GM08714 (cell line): ENCODE measurements around the gene APOC3.
A peak's percentile ranks its signal among the peaks of the same experiment; 100 is the strongest.
"Not testable (repeated sequence)": the region's sequence is repeated elsewhere in the genome, so short reads cannot be mapped to it uniquely, and the experiment has no call there.

ENCODE experiments used
- H3K4me3 ChIP-seq: fragments of 200-500 bp; sonication (Bioruptor generic); 2 replicates; pipeline ENCODE4 v1.5.1; 2014; ENCODE audit warnings: mild to moderate bottlenecking, low read length, inconsistent platforms
- ZNF274 ChIP-seq: IDR thresholded peaks from 2 replicates; pipeline ENCODE4 v1.6.1; 2012; ENCODE audit warnings: mild to moderate bottlenecking, low read depth, low read length

APOC3 gene

DNA sequence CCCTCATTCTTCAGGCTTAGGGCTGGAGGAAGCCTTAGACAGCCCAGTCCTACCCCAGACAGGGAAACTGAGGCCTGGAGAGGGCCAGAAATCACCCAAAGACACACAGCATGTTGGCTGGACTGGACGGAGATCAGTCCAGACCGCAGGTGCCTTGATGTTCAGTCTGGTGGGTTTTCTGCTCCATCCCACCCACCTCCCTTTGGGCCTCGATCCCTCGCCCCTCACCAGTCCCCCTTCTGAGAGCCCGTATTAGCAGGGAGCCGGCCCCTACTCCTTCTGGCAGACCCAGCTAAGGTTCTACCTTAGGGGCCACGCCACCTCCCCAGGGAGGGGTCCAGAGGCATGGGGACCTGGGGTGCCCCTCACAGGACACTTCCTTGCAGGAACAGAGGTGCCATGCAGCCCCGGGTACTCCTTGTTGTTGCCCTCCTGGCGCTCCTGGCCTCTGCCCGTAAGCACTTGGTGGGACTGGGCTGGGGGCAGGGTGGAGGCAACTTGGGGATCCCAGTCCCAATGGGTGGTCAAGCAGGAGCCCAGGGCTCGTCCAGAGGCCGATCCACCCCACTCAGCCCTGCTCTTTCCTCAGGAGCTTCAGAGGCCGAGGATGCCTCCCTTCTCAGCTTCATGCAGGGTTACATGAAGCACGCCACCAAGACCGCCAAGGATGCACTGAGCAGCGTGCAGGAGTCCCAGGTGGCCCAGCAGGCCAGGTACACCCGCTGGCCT is 641 bp downstream of the APOC3 start:
- TF ChIP-seq ZNF274, result no peak
- H3K4me3 ChIP-seq, result no peak overlapping the region

DNA sequence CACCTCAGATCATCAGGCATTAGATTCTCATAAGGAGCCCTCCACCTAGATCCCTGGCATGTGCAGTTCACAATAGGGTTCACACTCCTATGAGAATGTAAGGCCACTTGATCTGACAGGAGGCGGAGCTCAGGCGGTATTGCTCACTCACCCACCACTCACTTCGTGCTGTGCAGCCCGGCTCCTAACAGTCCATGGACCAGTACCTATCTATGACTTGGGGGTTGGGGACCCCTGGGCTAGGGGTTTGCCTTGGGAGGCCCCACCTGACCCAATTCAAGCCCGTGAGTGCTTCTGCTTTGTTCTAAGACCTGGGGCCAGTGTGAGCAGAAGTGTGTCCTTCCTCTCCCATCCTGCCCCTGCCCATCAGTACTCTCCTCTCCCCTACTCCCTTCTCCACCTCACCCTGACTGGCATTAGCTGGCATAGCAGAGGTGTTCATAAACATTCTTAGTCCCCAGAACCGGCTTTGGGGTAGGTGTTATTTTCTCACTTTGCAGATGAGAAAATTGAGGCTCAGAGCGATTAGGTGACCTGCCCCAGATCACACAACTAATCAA is 2.2 kb downstream of the APOC3 start:
- TF ChIP-seq ZNF274, result no peak
- no peak overlapping the region for H3K4me3 ChIP-seq

DNA sequence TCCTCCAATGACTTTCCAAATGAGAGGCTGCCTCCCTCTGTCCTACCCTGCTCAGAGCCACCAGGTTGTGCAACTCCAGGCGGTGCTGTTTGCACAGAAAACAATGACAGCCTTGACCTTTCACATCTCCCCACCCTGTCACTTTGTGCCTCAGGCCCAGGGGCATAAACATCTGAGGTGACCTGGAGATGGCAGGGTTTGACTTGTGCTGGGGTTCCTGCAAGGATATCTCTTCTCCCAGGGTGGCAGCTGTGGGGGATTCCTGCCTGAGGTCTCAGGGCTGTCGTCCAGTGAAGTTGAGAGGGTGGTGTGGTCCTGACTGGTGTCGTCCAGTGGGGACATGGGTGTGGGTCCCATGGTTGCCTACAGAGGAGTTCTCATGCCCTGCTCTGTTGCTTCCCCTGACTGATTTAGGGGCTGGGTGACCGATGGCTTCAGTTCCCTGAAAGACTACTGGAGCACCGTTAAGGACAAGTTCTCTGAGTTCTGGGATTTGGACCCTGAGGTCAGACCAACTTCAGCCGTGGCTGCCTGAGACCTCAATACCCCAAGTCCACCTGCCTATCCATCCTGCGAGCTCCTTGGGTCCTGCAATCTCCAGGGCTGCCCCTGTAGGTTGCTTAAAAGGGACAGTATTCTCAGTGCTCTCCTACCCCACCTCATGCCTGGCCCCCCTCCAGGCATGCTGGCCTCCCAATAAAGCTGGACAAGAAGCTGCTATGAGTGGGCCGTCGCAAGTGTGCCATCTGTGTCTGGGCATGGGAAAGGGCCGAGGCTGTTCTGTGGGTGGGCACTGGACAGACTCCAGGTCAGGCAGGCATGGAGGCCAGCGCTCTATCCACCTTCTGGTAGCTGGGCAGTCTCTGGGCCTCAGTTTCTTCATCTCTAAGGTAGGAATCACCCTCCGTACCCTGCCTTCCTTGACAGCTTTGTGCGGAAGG is 2.9 kb downstream of the APOC3 start:
- TF ChIP-seq ZNF274, result no peak
- H3K4me3 ChIP-seq, result no peak overlapping the region

DNA sequence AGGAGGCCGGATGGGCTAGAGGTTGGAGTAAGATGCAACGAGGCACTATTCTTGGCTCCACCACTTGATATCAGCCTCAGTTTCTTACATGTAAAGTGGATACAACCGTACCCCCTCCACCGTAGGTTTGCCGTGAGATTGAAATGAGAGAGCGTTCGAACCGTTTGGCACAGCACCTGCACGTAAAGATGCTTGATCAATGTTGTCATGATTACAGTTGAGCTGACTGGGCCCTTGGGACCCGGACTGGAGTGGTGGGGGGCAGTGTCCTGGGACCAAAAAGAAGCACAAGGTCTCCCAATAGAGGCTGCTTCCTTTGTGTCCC is 3.7 kb downstream of the APOC3 start:
- no peak overlapping the region for H3K4me3 ChIP-seq
- TF ChIP-seq ZNF274, result no peak

DNA sequence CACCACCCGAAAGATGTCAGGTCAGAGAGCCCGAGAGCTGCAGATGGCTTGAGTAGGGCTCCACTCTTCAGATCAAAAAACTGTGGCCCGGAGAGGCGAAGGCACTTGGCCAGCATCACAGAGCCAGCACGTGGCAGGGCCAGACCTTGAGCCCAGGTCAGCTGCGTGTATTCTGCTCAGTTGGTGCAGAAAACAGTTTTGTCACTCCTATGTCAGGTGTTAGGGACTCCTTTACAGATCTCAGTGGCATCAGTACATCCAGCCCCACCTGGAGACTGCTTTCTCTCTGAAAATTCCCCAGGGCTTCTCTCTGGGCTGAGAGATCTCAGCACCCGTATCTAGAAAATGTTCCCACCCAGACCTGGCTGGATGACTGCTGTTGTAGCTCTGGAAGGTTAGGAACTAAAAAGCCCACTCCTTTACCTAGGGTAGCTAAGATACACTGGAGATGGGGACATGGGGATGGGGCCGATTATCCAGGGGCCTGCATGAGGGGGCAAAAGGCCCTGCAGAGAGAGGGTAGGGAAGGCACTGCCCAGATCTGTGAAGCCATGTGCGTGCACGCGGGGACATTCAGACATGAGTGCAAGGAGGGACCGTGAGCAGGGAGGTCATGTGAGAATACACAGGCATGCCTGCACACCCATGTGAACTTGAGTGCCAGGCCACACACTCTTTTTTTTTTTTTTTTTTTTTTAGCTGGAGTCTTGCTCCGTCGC is 4.3 kb downstream of the APOC3 start:
- no peak overlapping the region for H3K4me3 ChIP-seq

DNA sequence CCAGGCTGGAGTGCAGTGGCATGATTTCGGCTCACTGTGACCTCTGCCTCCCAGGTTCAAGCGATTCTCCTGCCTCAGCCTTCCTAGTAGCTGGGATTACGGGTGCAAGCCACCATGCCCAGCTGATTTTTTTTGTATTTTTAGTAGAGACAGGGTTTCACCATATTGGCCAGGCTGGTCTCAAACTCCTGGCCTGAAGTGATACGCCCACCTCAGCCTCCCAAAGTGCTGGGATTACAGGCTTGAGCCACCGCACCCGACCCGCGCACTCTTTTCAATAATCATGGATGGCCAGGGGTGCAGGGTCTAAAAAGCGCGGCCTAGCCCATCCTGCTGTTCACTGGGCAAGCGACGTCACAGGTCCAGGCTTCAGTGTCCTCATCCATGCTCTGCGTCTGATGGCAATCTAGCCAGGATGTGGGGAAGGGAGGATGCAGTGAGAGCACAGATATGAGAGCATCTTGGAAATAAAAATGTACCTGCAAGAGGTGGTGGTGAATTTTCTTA is 4.9 kb downstream of the APOC3 start:
- not testable (repeated sequence) for H3K4me3 ChIP-seq

More for the DNA sequence above, 4.3 kb downstream of the APOC3 start:
- TF ChIP-seq ZNF274, result no peak

DNA sequence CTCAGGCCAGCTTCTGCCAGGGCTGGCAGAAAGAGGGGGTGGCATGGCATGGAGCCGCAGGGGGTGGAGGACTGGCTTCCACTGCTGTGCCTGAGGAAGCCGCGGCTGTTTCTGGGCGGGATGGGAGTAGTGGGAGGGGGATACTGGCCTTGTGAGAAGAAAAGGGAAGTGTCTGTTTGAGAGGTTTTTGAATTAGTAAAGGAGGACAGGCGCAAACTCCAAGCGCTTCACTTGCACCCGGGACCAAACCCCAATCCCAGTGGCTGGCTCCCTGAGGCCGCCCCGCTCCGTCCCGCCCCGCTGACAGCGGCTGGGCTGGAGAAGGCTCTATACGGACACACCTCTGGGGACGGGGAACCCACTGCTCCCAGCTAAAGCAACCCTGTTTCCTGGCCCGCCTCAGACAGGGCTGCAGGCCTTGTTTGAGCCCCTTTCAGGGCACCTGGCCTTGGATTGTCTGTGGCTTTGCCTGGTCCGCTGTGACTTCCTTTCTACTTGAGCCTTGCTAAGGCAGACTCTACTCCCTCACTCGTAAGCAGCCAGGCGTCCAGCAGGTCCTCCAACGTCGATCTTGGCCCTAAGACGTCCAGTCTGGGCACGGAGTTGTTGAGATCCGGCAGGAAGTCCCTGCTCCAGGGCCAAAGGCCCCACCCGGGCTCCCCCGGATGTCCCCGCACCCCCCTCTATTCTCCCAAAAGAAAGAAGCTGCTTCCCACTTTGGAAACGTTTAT is 5.5 kb downstream of the APOC3 start:
- TF ChIP-seq ZNF274, result no peak
- peak overlapping the region; percentile 3; the same call in 1 of the 2 replicates for H3K4me3 ChIP-seq

DNA sequence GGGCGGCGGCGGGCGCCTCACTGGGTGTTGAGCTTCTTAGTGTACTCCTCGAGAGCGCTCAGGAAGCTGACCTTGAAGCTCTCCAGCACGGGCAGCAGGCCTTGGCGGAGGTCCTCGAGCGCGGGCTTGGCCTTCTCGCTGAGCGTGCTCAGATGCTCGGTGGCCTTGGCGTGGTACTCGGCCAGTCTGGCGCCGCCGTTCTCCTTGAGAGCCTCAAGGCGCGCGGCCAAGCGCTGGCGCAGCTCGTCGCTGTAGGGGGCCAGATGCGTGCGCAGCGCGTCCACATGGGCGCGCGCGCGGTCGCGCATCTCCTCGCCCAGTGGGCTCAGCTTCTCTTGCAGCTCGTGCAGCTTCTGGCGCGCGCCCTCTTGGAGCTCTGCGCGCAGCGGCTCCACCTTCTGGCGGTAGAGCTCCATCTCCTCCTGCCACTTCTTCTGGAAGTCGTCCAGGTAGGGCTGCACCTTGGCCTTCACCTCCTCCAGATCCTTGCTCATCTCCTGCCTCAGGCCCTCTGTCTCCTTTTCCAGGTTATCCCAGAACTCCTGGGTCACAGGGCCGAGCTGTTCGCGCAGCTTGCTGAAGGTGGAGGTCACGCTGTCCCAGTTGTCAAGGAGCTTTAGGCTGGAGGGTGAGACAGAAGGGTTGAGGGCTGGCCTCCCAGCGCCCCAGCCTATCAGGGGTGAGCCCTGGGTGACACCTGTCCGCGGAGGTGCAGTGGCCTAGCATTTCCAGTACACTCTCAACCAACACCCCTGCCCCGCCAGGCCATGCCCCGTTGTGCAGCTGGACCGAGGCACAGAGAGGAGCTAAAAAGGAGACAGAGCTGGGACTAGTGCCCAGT is 6.3 kb downstream of the APOC3 start:
- no peak for TF ChIP-seq ZNF274
- peak overlapping the region; percentile 3; the same call in 1 of the 2 replicates for H3K4me3 ChIP-seq

DNA sequence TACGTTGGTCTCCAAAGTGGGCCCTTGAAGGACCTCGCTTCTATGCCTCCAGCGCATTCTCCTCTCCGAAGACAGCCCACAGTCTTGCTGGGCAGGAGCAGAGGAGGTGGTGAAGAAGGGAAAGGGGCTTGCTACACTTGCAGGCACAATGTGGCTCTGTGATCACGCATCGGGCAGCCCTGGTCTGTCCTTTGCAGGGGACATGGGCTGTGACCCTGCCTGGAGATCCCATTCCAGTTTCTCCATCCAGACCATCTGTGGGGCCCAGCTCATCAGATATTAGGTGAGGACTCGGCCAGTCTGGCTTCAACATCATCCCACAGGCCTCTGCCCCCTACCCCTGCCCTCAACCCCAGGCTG is 6.9 kb downstream of the APOC3 start:
- no peak for TF ChIP-seq ZNF274
- no peak overlapping the region for H3K4me3 ChIP-seq

DNA sequence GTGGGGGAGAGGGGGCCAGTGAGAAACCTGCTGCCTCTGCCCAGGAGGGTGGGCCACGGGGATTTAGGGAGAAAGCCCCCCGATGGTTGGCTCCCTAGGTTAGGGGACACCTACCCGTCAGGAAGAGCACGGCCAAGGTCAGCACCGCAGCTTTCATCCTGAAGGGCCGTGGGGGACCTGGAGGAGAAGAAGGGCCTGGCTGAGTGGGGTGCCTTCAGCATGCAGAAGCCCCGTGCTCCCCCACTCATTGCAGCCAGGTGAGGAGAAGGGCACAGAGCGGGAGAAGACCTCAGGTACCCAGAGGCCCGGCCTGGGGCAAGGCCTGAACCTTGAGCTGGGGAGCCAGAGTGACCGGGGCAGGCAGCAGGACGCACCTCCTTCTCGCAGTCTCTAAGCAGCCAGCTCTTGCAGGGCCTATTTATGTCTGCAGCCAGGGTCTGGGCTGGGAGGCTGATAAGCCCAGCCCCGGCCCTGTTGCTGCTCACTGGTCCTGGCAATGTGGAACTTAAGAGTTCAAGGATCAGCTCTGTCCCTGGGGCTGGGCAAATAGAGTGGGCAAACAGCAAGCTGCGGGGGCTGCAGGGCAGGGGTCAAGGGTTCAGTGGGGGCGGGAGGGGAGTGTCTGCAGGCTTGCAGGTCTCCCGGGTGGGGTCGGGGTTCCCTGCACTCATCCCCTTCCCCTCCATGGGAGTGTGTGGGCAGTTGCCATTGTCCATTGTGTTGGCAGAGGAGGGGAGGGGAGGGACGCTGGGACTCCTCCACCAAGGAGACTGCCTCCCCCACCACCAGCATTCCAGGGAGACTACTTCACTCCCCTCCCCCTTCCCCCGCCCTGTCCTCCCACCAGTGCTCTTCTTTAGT is 7.8 kb downstream of the APOC3 start, which contains the start of gene APOA1:
Gene APOA1, minus strand, starts transcription at position 392 of the 861 bp plus-strand sequence. Its CDS starts 235 bp downstream, at position 157.
- TF ChIP-seq ZNF274, result no peak
- no peak within 1 kb of the TSS for H3K4me3 ChIP-seq

DNA sequence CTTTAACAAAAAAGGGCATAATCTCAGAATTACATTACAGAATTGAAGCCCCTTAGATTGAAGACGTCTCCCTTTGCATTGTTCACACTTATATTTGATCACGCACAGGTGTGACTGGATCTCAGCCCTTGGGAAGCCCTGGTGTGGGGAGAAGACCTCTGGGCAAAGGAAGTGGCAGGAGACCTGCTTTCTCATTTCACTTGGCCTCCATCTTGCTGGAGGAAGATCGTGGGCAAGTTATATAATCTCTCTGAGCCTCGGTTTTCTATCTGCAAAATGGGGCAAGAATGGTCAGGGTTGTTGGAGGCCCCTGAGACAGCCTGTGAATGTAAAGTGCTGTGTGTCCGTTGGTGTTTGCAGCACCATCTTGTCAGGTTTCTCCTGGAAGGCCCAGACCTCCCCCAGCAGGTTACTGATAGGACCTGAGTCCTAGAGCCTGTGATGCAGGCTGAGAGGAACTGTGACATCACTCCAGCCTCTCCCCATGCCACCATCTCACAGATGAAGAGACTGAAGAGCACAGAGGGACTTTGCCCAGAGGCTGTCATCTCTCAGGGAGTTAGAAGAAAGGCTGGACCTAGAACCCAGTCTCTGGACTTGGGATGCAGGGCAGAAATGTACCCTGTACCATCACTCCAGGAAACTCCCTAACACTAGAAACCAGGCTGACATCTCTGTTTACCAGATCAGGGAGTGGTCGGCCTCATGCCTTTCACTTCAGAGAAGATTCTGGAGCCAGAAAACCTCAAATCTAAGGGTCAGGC is 8.8 kb downstream of the APOC3 start:
- no peak for TF ChIP-seq ZNF274
- no peak overlapping the region for H3K4me3 ChIP-seq
